Measurements from ENCODE around the gene SMIM24.
"Not testable (repeated sequence)": the region's sequence is repeated elsewhere in the genome, so short reads cannot be mapped to it uniquely, and the experiment has no call there.

- not testable (repeated sequence) for TF ChIP-seq CTCF (IDR thresholded peaks at IDR 0.05); EZH2 (IDR thresholded peaks at IDR 0.05; ENCODE audit: borderline replicate concordance, insufficient read depth, low read depth, low read length, poor library complexity, severe bottlenecking)
These were observed 49.0 kb upstream of the SMIM24 start for GRCh38 chr19:3529299-3529698.

Measured in B cell (primary cell).